Stomach smooth muscle (tissue), 2 donors: ENCODE measurements around the gene NMNAT2.
"Not testable (repeated sequence)": the region's sequence is repeated elsewhere in the genome, so short reads cannot be mapped to it uniquely, and the experiment has no call there.

ENCODE experiments used
- H3K27ac ChIP-seq: one replicate; pipeline ENCODE4 v1.7.0; 2013; ENCODE audit warnings: mild to moderate bottlenecking, low read length, inconsistent platforms
- H3K27me3 ChIP-seq, 2 donors: one replicate each; pipeline ENCODE4 v1.7.0; 2013; ENCODE audit warnings: low read length in 2 of 2; ENCODE audit not compliant: insufficient read depth in 2 of 2, control insufficient read depth in 1 of 2
- H3K36me3 ChIP-seq, 2 donors: one replicate each; pipeline ENCODE4 v1.7.0; 2013; ENCODE audit warnings: low read length in 2 of 2; ENCODE audit not compliant: control insufficient read depth in 2 of 2, insufficient read depth in 2 of 2
- H3K4me1 ChIP-seq: one replicate; pipeline ENCODE4 v1.7.0; 2013; ENCODE audit warnings: low read length; ENCODE audit not compliant: control insufficient read depth, insufficient read depth
- H3K4me3 ChIP-seq, 2 donors: one replicate each; pipeline ENCODE4 v1.7.0; 2013; ENCODE audit warnings: low read length in 2 of 2
- H3K9ac ChIP-seq, 2 donors: one replicate each; pipeline ENCODE4 v1.7.0; 2013; ENCODE audit warnings: low read length in 2 of 2, mild to moderate bottlenecking in 1 of 2
- H3K9me3 ChIP-seq, 2 donors: one replicate each; pipeline ENCODE4 v1.7.0; 2013; ENCODE audit warnings: low read length in 2 of 2; ENCODE audit not compliant: control insufficient read depth in 2 of 2
- donor health status: healthy.
- donor health status: Pancreatic carcinoma.

The NMNAT2 gene

DNA sequence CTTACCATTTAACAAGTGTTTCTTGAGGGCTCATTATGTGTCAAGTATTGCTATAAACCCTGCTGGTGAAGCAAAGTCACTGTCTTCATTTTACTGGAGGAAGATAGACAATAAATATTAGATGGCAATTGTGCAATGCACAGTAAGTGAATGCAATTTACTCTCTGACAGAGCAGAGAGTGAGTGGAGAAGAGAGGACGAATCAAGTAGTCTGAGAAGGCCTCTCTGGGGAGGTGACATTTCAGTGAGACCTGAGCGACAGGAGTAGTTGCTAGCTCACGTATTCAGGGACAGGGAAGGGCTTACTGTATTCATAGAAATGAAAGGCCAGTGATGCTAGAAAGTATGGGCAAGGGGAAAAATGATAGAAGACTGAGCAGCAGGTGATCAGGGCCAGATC, 1.2 kb upstream of the NMNAT2 start:
- no peak overlapping the region for H3K4me3 ChIP-seq
- H3K27me3 ChIP-seq = peaks cover 14 to 16% of the 10 kb centered on the region in 2 donors

GRCh38 chr1:183418696-183419095, 516 bp upstream of the NMNAT2 start:
- H3K4me3 ChIP-seq = peak overlapping the region in 1 of 2 donors; percentile 82
- peaks cover 14 to 16% of the 10 kb centered on the region in 2 donors for H3K27me3 ChIP-seq

More for the DNA sequence above, 1.2 kb upstream of the NMNAT2 start:
- H3K9ac ChIP-seq = no peak overlapping the region
- H3K36me3 ChIP-seq = no peaks in the 10 kb centered on the region
- H3K27ac ChIP-seq = no peak overlapping the region
- peaks cover 20% of the 10 kb centered on the region for H3K4me1 ChIP-seq
- H3K9me3 ChIP-seq = no peaks in the 10 kb centered on the region

GRCh38 chr1:183416850-183417771, 1.1 kb downstream of the NMNAT2 start:
- H3K27me3 ChIP-seq = peaks cover 14 to 16% of the 10 kb centered on the region in 2 donors
- H3K27ac ChIP-seq = no peak overlapping the region
- no peaks in the 10 kb centered on the region for H3K9me3 ChIP-seq
- peaks cover 20% of the 10 kb centered on the region for H3K4me1 ChIP-seq
- H3K4me3 ChIP-seq = peak overlapping the region; percentile 73 to 82
- H3K36me3 ChIP-seq = no peaks in the 10 kb centered on the region
- H3K9ac ChIP-seq = no peak overlapping the region

More at GRCh38 chr1:183418696-183419095, 516 bp upstream of the NMNAT2 start:
- peaks cover 20% of the 10 kb centered on the region for H3K4me1 ChIP-seq
- no peak overlapping the region for H3K27ac ChIP-seq
- H3K9ac ChIP-seq = no peak overlapping the region
- H3K36me3 ChIP-seq = no peaks in the 10 kb centered on the region
- no peaks in the 10 kb centered on the region for H3K9me3 ChIP-seq

DNA sequence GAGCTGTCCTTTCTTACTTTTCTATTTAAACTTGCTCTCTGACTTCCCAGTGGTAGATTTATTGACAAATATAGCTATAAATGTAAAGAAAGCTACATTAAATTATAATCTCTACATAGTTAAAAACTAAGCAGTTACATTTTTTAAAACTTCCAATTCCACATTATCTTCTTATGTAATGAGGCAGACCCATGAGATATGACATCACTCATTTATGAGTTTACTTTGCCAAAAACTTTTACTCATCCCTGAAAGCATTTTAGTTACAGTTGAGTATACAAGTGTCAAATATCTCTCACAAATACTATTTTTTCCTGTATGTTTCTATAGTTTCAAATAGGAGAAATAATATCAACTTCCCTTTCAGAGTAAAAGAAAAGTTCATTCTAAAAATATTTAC, 3.8 kb downstream of the NMNAT2 start:
- Histone ChIP-seq H3K36me3 (no peaks in the 10 kb centered on the region), H3K4me3 (no peak overlapping the region), H3K4me1 (peaks cover 20% of the 10 kb centered on the region), H3K9ac (no peak overlapping the region), H3K27ac (no peak overlapping the region), H3K9me3 (no peaks in the 10 kb centered on the region), H3K27me3 (peaks cover 14 to 16% of the 10 kb centered on the region in 2 donors)

DNA sequence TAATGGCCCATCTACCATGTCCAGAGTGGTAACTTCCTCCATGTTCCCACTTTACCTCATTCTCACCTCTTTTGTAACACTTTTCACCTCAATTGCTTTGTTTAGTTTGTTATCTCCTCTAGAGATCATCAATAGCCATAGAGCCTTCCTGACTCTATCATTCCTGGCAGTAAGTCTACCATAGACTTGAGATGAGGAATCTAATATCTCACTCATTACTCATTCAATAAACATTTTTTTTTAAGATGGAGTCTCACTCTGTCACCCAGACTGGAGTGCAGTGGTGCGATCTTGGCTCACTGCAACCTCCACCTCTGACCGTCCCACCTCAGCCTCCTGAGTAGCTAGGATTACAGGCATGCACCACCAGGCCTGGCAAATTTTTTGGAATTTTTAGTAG, 7.1 kb downstream of the NMNAT2 start:
- Histone ChIP-seq H3K27ac (no peak overlapping the region), H3K9ac (no peak overlapping the region), H3K36me3 (no peaks in the 10 kb centered on the region)

DNA sequence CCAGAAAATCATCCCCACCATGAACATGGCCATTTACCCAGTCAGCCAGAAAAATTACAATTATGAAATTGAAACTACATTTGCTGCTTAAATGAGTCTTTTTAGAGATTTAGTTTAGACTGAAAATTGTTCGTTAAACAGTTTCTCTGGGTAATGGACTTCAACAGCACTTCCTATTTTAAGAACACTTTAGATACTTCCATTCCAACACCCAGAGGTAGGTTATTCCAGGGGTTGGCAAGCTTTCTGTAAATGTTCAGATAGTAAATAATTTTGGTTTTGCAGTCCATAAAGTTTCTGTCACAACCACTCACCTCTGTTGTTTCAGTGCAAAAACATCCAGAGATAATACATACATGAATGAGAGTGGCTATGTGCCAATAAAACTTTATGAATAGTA, 10.2 kb downstream of the NMNAT2 start:
- peaks cover 0 to 2% of the 10 kb centered on the region in 2 donors for H3K27me3 ChIP-seq
- no peak overlapping the region for H3K27ac ChIP-seq
- H3K4me3 ChIP-seq = no peak overlapping the region
- H3K4me1 ChIP-seq = no peaks in the 10 kb centered on the region
- no peaks in the 10 kb centered on the region for H3K36me3 ChIP-seq
- H3K9ac ChIP-seq = no peak overlapping the region
- H3K9me3 ChIP-seq = no peaks in the 10 kb centered on the region

More for the DNA sequence above, 7.1 kb downstream of the NMNAT2 start:
- Histone ChIP-seq H3K4me3 (no peak overlapping the region), H3K27me3 (peaks cover 0 to 2% of the 10 kb centered on the region in 2 donors), H3K4me1 (no peaks in the 10 kb centered on the region), H3K9me3 (no peaks in the 10 kb centered on the region)

DNA sequence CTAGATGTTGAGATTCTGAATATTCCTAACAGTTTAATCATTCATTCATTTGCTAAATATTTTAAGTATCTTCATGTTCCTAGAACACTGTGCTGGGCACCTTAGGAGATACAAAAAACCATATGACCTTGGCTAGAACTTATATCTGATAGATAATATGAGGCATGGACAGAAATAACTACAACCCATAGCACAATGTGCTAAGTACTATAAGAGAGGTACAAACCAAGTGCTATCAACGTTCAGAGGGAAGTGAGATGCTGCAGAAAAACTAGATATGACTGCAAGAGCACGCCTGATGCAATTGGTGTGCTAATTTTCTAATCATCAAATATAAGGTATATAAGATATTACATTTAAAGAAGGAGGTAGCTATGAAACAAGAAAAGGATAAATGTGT, 10.7 kb downstream of the NMNAT2 start:
- Histone ChIP-seq H3K4me3 (no peak overlapping the region), H3K27ac (no peak overlapping the region), H3K4me1 (no peaks in the 10 kb centered on the region), H3K36me3 (no peaks in the 10 kb centered on the region), H3K9ac (no peak overlapping the region), H3K9me3 (no peaks in the 10 kb centered on the region), H3K27me3 (peaks cover 0 to 2% of the 10 kb centered on the region in 2 donors)

DNA sequence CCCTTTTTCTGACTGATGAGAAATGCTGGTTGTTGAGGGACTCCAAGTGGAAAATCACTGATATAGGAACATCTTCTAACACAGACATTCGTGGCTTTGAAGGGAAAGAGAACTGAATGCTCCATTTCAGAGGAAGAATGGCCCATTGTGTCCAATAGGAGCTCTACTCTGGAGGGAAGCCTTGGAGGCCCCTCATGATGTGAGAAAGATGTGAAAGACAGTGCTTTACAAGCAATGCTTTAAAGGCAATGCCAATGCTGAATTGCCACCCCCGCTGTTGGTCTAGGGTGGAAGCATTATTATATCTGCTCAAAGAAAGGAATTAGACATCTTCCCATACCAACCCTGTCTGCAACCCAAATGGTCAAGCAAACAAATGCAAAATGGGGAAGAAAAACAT, 13.7 kb downstream of the NMNAT2 start:
- Histone ChIP-seq H3K4me3 (no peak overlapping the region), H3K27ac (no peak overlapping the region), H3K27me3 (peaks cover 0 to 2% of the 10 kb centered on the region in 2 donors), H3K4me1 (no peaks in the 10 kb centered on the region), H3K9ac (no peak overlapping the region), H3K36me3 (no peaks in the 10 kb centered on the region), H3K9me3 (no peaks in the 10 kb centered on the region)

DNA sequence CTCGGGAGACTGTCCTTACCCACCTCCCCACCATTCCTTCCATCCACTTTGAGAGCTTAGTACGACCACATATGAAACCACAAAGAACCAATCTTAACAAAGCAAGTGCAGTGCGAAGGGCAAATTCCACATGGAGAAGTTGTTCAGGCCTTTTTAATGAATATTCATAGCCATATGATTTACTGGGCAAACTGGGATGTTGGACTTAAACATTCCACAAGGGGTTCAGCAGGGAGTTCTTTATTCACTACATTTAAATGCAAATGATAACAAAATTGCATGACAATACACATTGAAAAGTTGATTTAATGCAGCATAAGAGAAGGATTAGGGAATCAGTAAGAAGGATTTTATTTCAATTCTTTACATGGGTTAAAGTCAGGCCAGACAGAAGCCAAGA, 14.7 kb downstream of the NMNAT2 start:
- no peaks in the 10 kb centered on the region for H3K9me3 ChIP-seq
- H3K27me3 ChIP-seq = peaks cover 0 to 2% of the 10 kb centered on the region in 2 donors
- no peak overlapping the region for H3K4me3 ChIP-seq
- H3K36me3 ChIP-seq = no peaks in the 10 kb centered on the region
- H3K9ac ChIP-seq = no peak overlapping the region
- H3K27ac ChIP-seq = no peak overlapping the region
- H3K4me1 ChIP-seq = no peaks in the 10 kb centered on the region

GRCh38 chr1:183401565-183401964, 16.6 kb downstream of the NMNAT2 start:
- H3K27me3 ChIP-seq, H3K9ac ChIP-seq, H3K4me3 ChIP-seq, H3K9me3 ChIP-seq, H3K27ac ChIP-seq, H3K4me1 ChIP-seq, H3K36me3 ChIP-seq: not testable (repeated sequence)

DNA sequence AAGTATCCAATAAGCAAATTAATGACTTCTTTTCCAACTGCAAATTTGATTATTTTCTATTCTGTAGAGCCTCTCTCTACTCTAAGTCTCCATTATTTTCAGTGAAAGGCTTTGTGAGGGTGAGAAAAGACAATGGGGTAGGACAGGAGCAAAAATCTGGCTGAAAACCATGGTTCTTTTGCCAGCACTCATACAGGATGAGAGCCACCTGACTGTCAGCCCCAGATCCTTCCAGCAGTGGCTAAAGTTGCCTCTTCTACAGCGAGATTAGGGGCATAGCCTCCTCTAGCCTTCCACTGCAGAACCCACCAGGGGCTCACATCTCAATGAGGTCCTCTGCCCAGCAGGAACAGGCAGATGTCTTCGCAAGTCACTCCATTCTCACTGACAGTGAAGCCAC, 23.7 kb downstream of the NMNAT2 start:
- Histone ChIP-seq H3K27ac (no peak overlapping the region), H3K4me1 (no peaks in the 10 kb centered on the region), H3K36me3 (no peaks in the 10 kb centered on the region), H3K27me3 (no peaks in the 10 kb centered on the region), H3K9me3 (no peaks in the 10 kb centered on the region), H3K9ac (no peak overlapping the region), H3K4me3 (no peak overlapping the region)
